Fibroblast of peridontal ligament (primary cell): Measurements from ENCODE around the gene CALML5.

ENCODE experiments used
- DNase-seq: peaks from one replicate; pipeline ENCODE4 v3.0.0-alpha.2; 2010; ENCODE audit errors: extremely low read depth

The CALML5 gene

DNA sequence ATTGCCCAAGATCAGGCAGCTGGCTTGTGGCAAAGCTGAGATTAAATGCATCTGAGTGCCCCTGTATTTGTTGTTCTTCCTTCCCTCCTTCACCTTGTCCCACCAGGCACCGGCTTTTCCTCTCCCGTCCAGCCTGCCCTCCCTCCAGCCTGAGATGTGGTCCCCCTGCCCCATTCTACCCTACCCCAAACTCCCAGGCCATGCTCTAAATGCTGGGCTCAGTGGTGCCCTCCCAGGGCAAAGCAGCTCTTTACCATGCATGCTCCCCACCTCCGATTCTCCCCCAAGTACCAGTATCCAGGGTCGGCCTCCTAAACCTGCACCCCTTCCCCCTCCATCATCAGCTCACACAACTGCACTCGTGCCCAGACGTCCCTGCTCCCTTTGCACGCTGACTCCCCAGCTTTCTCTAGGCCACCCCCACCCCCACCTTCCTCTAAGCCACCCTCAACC lies 36.5 kb downstream of the CALML5 start:
- no peak for DNase-seq

DNA sequence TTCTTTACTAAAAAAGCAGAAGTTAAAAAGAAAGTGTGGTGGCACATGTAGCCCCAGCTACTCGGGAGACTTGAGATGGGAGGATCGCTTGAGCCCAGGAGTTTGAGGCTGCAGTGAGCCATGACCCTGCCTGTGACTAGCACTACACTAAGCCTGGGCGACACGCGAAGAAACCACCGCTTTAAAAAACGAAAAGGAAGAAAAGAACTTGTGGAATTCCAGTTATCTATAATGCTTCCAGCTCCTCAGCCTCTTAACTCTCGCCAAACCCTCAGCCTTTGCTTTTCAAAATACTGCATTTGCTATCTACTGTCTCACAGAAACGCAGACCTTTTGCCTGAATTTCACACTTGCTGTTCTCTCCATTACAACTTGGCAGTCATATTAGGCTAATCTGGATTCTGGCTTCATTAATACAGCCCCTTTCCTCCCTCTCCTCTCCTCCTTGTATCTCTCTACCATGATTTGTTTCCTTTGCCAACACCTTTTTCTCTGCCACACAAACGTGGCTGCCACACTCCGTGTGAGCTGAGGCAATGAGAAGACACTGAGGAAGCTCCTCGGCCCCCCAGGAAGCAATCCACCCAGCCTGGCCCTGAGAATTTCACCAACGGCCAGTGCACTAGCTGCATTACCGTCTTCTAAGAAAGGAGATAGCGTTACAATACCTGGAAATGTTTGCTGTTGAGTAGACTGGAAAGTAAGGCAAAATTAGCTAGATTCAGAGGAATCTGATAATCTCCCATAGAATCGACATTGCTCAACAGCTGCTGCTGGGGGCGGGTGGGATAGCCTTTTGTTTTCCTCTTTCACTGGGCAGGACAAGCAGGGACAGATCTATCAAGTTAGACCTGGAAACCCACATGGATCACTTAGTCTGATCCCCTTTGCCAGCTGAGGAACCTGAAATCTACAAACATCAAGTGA lies 37.2 kb downstream of the CALML5 start:
- peak; percentile 46 for DNase-seq

DNA sequence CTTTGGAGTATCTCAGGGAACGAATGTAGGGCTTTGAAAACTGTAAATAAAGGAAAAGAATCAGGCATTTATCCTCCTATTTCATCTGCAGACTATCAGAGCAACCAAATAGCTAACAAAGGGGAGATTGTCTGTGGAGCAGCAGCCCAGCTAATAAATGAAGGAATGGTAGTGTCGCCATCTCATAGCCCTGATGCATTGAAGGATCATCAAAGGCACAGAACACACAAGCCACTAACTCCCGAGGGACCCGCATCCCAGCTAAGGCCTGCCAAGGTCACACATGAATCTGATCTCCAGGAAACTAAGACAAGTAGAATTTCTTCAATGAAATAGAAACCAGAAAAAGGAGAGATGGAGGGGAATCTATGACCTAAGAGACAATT lies 38.2 kb downstream of the CALML5 start:
- peak; percentile 33 for DNase-seq

DNA sequence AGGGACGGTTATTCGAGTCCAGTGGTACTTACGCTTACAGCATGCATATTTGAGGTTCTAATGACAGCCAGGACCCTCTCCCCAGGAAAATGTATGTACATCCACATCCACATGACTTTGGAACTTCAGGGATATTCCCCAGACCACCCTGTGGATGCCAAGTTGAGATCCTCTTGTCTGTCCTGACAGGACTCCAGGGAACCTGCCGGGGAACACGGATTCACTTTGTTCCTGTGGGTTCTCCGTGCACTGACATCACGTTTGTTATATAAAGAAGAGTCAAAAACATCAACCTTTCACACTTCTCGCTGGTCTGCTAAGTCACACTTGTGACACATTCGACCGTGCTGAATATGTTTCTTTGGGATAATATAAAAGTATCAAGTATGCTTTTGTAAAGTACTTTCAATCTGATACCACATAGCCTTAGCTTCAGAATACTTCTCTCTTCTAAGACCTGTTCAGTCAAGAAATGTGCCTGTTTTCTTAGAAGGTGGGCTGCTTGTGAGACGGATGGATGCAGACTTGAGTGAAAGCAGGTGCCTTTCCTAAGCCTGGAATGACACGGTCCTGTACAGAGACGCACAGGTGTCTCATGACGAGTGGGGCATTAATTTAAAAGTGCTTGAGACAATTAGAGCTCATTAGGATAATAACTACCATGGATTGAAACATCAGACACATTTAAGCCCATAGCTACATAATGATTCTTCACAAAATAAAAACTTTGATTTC lies 38.7 kb downstream of the CALML5 start:
- no peak for DNase-seq

DNA sequence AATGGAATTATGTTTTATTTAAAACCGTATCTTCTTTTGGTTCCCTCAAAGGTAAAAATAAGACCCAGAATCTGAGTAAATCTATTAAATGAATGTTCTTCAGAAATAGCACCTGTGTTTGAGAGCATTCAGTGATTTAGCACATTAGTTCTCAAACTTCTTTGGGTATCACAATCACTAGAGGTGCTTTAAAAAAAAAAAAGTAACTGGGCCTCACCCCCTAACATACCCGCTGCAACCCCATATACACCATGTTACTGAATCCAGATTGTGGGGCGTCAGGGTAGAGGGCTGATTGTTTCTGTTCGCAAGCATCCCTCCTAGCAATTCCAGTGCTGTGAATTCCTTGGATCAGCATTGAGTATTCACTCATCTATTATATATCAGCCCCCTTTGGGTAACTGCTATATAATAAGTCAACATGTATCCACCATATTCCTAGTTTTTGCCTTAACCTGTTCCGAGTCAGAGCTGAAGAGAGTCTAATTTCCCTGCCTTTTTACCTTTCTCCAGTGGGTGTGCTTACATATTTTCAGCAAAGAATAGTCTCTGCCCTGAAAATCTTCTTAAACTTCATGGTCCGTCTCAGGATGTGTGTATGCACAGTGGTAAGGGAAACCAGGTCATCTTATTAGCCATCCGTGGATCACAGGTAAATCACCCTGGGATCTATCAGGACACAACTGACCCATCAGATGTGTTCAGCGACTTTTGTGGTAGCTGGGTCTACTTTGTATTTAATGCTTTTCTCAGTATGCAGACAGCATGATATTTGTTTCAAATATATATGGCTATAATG lies 40.2 kb downstream of the CALML5 start:
- DNase-seq = no peak

DNA sequence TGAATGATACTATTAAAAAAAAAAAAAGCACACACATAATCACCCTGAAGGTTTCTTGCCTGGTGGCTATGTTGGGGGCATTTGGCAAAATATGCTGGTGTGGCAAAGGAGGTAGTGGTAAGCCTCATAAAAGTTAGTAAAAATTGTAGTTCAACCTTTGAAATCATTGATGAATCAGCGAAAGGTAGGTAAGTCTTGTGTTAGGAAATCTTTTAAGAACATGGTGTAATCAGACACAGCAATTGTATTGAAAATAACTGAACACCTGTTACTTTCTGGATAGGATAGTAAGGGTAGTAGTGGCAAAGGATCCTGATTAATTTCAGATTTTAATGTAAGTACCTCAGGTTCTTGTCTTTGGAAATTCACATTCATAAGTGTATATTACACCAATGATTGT lies 40.9 kb downstream of the CALML5 start:
- DNase-seq = no peak

DNA sequence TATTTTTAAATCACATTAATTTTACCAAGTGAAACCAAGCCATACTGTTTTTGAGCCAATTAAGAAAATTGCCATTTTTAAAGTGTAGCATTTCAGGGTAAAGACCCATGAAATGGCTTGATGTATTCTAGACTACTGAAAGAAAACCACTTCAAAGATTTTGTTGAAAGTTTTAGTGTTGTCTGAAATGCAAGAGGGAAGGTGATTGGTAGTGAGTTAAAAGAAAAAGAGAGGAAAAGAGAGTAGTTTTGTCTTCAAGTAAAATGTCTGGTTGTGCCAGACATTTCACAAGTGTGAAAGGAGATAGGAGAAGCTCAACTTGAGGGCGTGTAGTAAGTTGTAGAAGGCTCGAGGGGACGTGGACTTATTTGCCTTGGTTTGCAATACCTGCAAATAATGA lies 41.6 kb downstream of the CALML5 start:
- DNase-seq = no peak

DNA sequence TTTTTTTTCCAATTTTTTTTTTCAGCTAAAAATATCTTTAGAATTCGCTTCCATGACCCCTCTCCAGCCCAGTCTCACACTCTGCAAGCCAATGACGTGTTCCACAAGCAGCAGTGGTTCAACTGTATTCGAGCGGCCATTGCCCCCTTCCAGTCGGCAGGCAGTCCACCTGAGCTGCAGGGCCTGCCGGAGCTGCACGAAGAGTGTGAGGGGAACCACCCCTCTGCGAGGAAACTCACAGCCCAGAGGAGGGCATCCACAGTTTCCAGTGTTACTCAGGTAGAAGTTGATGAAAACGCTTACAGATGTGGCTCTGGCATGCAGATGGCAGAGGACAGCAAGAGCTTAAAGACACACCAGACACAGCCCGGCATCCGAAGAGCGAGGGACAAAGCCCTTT lies 42.8 kb downstream of the CALML5 start:
- no peak for DNase-seq

DNA sequence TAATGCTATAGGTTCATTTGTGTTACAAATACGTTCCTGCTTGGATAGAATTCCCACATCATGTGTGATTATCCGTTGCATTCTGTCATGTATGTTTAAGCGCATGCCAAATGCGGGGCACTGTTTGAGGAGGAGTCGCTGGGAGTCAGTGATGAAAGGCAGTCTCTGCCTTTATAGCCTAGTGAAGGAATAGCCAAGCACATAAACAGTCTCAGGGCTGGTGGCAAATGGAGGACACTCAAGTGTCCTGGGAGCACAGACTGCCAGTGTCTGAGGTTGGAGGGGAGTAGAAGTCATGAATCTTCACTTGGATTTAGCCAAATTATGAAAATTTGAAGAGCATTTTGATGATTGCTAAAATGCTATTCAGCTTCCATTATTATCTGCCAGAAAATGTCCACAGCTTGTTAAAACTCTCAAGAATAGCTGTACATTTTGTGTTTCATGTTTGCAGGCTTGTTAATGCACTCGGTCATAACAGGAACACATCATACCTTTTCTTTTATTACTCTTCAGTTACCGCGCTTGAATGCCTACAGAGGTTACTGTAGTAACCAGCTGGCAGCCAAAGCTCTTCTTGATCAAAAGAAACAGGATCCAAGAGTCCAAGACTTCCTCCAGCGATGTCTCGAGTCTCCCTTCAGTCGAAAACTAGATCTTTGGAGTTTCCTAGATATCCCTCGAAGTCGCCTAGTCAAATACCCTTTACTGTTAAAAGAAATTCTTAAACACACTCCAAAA lies 45.5 kb downstream of the CALML5 start:
- DNase-seq = no peak

DNA sequence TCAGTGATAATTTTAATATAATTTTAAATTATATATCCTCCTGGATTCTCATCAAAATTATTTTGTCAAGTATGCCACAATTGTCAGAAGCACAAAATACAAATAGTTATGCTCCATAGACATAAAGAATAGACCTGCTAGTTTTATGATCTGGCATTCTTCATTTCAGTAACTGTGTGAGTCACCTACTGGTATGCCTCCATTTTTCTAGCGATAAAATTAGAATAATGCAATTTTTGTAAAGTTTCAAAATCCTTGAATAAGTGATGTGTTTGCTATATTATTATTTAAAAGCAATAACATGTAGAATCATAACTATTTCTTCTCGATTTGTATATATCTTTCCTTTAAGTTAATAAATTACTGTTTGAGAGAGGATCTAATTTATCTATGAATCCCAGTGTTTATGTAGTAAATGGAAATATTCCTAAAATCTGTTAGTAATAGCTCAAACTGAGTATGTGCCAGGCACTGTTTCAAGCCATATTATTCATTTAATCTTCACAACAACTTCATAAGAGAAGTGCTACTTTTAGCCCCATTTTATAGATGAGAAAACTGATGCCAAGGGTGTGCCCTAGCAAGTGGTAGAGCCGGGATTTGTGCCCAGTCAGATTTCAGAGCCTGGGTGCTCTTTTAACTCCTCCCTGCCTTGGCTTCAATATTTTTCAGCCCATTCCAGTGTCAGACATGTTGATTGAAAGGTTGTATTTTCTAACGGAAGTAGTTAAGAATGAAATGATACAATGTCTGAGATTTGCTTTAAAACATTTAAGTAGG lies 48.6 kb downstream of the CALML5 start:
- DNase-seq = no peak

DNA sequence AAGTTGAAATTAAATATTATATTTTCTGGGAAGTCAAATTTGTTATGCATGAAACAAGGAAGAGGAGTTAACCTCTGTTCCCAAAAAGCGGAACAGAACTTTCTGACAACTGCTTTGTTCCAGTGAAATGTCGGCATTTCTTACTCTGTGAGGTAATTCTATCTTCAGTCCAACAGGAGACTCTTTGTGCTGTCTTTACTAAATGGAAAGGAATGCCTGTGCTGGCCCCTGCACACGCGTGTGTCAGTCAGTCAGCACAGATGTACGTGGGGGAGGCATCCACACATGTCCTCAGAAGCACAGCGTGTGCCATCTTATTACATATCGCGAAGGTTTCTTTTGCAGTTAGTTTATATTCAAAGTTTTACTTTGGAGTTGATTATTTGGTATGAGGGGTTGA lies 49.5 kb downstream of the CALML5 start:
- DNase-seq = peak; percentile 66

DNA sequence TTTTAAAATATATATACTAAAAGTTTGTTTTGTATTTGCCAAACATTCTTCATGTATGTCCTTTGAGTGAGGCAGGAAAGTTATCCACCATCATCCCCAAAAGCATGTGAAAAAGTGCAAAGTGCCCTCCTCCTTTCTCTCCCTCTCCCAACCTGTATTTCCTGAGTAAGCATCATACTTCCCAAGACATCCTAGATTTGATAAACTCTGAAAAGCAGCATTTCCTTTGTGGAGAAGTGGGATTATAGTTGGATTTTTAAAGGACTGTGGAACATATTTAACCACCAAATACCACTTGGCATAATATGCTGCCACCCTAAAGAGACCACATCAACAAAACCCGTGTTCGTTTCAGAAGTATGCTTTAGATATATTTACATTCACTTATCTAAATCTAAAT lies 50.1 kb downstream of the CALML5 start:
- no peak for DNase-seq
